Stimulated activated CD8-positive, alpha-beta memory T cell treated with anti-CD3 and anti-CD28 coated beads, Interleukin-7, amount 100 ng/mL, for 1 hour (primary cell): ENCODE data around the gene DPEP3.
A peak's percentile ranks its signal among the peaks of the same experiment; 100 is the strongest.
"Not testable (repeated sequence)": the region's sequence is repeated elsewhere in the genome, so short reads cannot be mapped to it uniquely, and the experiment has no call there.

Experiments
- DNase-seq, 2 donors: peaks; one replicate each; pipeline ENCODE4 v3.0.0-alpha.2; 2020; ENCODE audit warnings: low read depth in 2 of 2

DPEP3 gene

GRCh38 chr16:67945392-67945933, 34.8 kb downstream of the DPEP3 start:
- no peak for DNase-seq

GRCh38 chr16:67944690-67945391, 35.5 kb downstream of the DPEP3 start:
- no peak for DNase-seq

- DNase-seq = no peak
Observed at GRCh38 chr16:67943619-67944504, 36.4 kb downstream of the DPEP3 start, which contains the start of gene LCAT. Gene LCAT (minus strand): TSS chr16:67944120. CDS start chr16:67944101, 19 bp downstream.

GRCh38 chr16:67943256-67943618, 37.1 kb downstream of the DPEP3 start:
- DNase-seq = no peak

GRCh38 chr16:67942510-67943255, 37.6 kb downstream of the DPEP3 start:
- no peak for DNase-seq

- no peak for DNase-seq
Observed at GRCh38 chr16:67942200-67942509, 38.1 kb downstream of the DPEP3 start.

GRCh38 chr16:67941469-67942199, 38.7 kb downstream of the DPEP3 start:
- DNase-seq = no peak

- DNase-seq = no peak
Observed at GRCh38 chr16:67940446-67941089, 39.7 kb downstream of the DPEP3 start.

- no peak for DNase-seq
Observed at GRCh38 chr16:67939507-67940445, 40.5 kb downstream of the DPEP3 start.

GRCh38 chr16:67937713-67938112, 42.6 kb downstream of the DPEP3 start:
- not testable (repeated sequence) for DNase-seq

- DNase-seq = peak in 1 of 2 donors; percentile 43
Observed at GRCh38 chr16:67936880-67937605, 43.3 kb downstream of the DPEP3 start.

GRCh38 chr16:67936124-67936879, 44.0 kb downstream of the DPEP3 start, which contains the start of gene PSMB10:
Gene PSMB10 (minus strand): TSS chr16:67936850. CDS start chr16:67936749, 101 bp downstream.
- DNase-seq = peak in 1 of 2 donors; percentile 42

GRCh38 chr16:67935402-67936123, 44.7 kb downstream of the DPEP3 start:
- DNase-seq = peak; percentile 78 to 80

GRCh38 chr16:67935101-67935401, 45.2 kb downstream of the DPEP3 start:
- no peak for DNase-seq

- no peak for DNase-seq
Observed at GRCh38 chr16:67934306-67935100, 45.8 kb downstream of the DPEP3 start.

GRCh38 chr16:67933805-67934204, 46.5 kb downstream of the DPEP3 start:
- DNase-seq = no peak

- no peak for DNase-seq
Observed at GRCh38 chr16:67932462-67932840, 47.8 kb downstream of the DPEP3 start.
